NCI-H460 (cell line): ENCODE data around the gene DQX1. TPM values are rescaled to one million over a fixed set of nuclear protein-coding genes. Genes with fewer than 3 reads are reported as not detected.

ENCODE experiments used
- DNase-seq: peaks from one replicate; pipeline ENCODE4 v3.0.0-alpha.2; 2016; ENCODE audit warnings: low read depth; ENCODE audit errors: extremely low read depth
- total RNA-seq: library from RNA; depleted of rRNA; stranded (reverse); fragments of >200 nt; shearing (Covaris generic); gene quantifications from 2 replicates; pipeline ENCODE4 v1.2.3, GENCODE V29; 2014

The DQX1 gene
- total RNA-seq, 1 experiment from 2014 or later, result not detected

GRCh38 chr2:74554820-74555531, 28.9 kb upstream of the DQX1 start:
- no peak for DNase-seq

GRCh38 chr2:74553892-74554819, 28.1 kb upstream of the DQX1 start, which contains the start of the genes DOK1 and LOXL3:
Gene DOK1, plus strand, starts transcription at chr2:74554720. Its CDS starts 35 bp downstream, at chr2:74554755.
Gene LOXL3, minus strand, starts transcription at chr2:74553942. Its CDS starts 1,308 bp downstream, at chr2:74552634.
- peak; percentile 70 for DNase-seq

- DNase-seq, result no peak
Observed at GRCh38 chr2:74552914-74553811, 27.1 kb upstream of the DQX1 start.

GRCh38 chr2:74551942-74552913, 26.2 kb upstream of the DQX1 start:
- DNase-seq, result no peak

- DNase-seq, result no peak
Observed at GRCh38 chr2:74551530-74551929, 25.5 kb upstream of the DQX1 start.

GRCh38 chr2:74550231-74550630, 24.2 kb upstream of the DQX1 start:
- no peak for DNase-seq

- DNase-seq, result peak; percentile 69
Observed at GRCh38 chr2:74548900-74549826, 23.1 kb upstream of the DQX1 start.

GRCh38 chr2:74548285-74548899, 22.4 kb upstream of the DQX1 start:
- DNase-seq, result no peak

GRCh38 chr2:74546004-74546403, 20.0 kb upstream of the DQX1 start:
- no peak for DNase-seq

- no peak for DNase-seq
Observed at GRCh38 chr2:74544634-74545033, 18.6 kb upstream of the DQX1 start.

- no peak for DNase-seq
Observed at GRCh38 chr2:74542978-74543377, 16.9 kb upstream of the DQX1 start.

- DNase-seq, result no peak
Observed at GRCh38 chr2:74540291-74540690, 14.3 kb upstream of the DQX1 start.

- no peak for DNase-seq
Observed at GRCh38 chr2:74538881-74539339, 12.9 kb upstream of the DQX1 start.

GRCh38 chr2:74537140-74537539, 11.1 kb upstream of the DQX1 start:
- no peak for DNase-seq

- no peak for DNase-seq
Observed at GRCh38 chr2:74536166-74536950, 10.3 kb upstream of the DQX1 start.

GRCh38 chr2:74535440-74535965, 9.5 kb upstream of the DQX1 start:
- DNase-seq, result no peak

- DNase-seq, result no peak
Observed at GRCh38 chr2:74534411-74534810, 8.4 kb upstream of the DQX1 start.
